HL-60 (cell line): ENCODE measurements around the gene PPP1R17.

Source experiments
- DNase-seq, 2 experiments: peaks; one replicate each; pipeline ENCODE4 v3.0.0-alpha.2; 2010 to 2020; ENCODE audit warnings: low read depth in 1 of 2, low spot score in 1 of 2
- H3K27ac ChIP-seq: fragments of 250-450 bp; sonication (Bioruptor Pico); replicated peaks from 2 replicates; pipeline ENCODE4 v1.5.1; 2020; ENCODE audit warnings: mild to moderate bottlenecking, moderate library complexity
- H3K27me3 ChIP-seq: fragments of 250-450 bp; sonication (Bioruptor Pico); 2 replicates; pipeline ENCODE4 v1.5.1; 2021; ENCODE audit warnings: mild to moderate bottlenecking, moderate library complexity; ENCODE audit not compliant: insufficient read depth, poor library complexity, severe bottlenecking
- H3K4me3 ChIP-seq: replicated peaks from 2 replicates; pipeline ENCODE4 v1.5.1; 2011; ENCODE audit warnings: mild to moderate bottlenecking, control low read depth, low read length; ENCODE audit not compliant: insufficient read depth
- CTCF ChIP-seq: IDR thresholded peaks from one replicate; pipeline ENCODE4 v1.5.1; 2011; ENCODE audit warnings: low read length, control low read depth, inconsistent platforms; ENCODE audit not compliant: insufficient read depth
- GABPA ChIP-seq: IDR thresholded peaks from 2 replicates; pipeline ENCODE4 v1.6.1; 2012; ENCODE audit warnings: low read depth
- POLR2AphosphoS5 ChIP-seq: IDR thresholded peaks from 2 replicates; pipeline ENCODE4 v1.6.1; 2012; ENCODE audit warnings: low read depth
- SPI1 ChIP-seq: IDR thresholded peaks from 2 replicates; pipeline ENCODE4 v1.6.1; 2012; ENCODE audit warnings: low read depth, mild to moderate bottlenecking, borderline replicate concordance
- TF ChIP-seq, protein P1 (sequence below): IDR thresholded peaks from 2 replicates; pipeline ENCODE4 v1.6.1; 2012; ENCODE audit warnings: low read depth; ENCODE audit not compliant: insufficient replicate concordance

PPP1R17 gene

GRCh38 chr7:31716355-31716754 is 29.3 kb downstream of the PPP1R17 start:
- no peak overlapping the region for H3K27ac ChIP-seq
- DNase-seq, result no peak
- H3K4me3 ChIP-seq, result no peak overlapping the region
- no peaks in the 10 kb centered on the region for H3K27me3 ChIP-seq
- TF ChIP-seq SPI1, result no peak
- TF ChIP-seq, protein P1, sequence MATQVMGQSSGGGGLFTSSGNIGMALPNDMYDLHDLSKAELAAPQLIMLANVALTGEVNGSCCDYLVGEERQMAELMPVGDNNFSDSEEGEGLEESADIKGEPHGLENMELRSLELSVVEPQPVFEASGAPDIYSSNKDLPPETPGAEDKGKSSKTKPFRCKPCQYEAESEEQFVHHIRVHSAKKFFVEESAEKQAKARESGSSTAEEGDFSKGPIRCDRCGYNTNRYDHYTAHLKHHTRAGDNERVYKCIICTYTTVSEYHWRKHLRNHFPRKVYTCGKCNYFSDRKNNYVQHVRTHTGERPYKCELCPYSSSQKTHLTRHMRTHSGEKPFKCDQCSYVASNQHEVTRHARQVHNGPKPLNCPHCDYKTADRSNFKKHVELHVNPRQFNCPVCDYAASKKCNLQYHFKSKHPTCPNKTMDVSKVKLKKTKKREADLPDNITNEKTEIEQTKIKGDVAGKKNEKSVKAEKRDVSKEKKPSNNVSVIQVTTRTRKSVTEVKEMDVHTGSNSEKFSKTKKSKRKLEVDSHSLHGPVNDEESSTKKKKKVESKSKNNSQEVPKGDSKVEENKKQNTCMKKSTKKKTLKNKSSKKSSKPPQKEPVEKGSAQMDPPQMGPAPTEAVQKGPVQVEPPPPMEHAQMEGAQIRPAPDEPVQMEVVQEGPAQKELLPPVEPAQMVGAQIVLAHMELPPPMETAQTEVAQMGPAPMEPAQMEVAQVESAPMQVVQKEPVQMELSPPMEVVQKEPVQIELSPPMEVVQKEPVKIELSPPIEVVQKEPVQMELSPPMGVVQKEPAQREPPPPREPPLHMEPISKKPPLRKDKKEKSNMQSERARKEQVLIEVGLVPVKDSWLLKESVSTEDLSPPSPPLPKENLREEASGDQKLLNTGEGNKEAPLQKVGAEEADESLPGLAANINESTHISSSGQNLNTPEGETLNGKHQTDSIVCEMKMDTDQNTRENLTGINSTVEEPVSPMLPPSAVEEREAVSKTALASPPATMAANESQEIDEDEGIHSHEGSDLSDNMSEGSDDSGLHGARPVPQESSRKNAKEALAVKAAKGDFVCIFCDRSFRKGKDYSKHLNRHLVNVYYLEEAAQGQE, result no peak

GRCh38 chr7:31720366-31720765 is 33.4 kb downstream of the PPP1R17 start:
- DNase-seq, result no peak
- Histone ChIP-seq H3K4me3 (no peak overlapping the region), H3K27me3 (no peaks in the 10 kb centered on the region), H3K27ac (no peak overlapping the region)
- TF ChIP-seq CTCF, result no peak
- TF ChIP-seq SPI1, result no peak
- no peak for TF ChIP-seq GABPA
- TF ChIP-seq, protein P1, result no peak
- no peak for TF ChIP-seq POLR2AphosphoS5

DNA sequence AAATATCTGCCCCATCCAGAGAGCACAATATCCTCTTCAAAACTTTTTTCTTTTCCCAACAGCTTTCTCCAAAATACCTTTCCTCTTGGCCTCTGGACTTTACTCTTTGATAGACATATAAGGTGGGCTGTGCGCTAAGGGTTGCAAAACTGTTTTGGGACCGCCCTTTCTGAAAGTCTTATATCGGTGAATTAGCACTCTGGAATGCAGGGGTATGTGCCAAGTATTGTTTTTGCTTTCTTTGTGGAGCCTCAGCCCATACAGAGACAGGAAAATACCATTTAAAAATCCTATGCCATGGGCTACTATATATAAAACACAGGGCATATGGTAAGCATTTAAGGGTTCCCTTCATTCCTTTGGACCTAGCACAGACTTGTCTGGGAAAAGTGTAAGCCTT is 37.7 kb downstream of the PPP1R17 start:
- Histone ChIP-seq H3K4me3 (no peak overlapping the region), H3K27me3 (no peaks in the 10 kb centered on the region), H3K27ac (no peak overlapping the region)
- TF ChIP-seq CTCF (no peak), SPI1 (no peak), POLR2AphosphoS5 (no peak), GABPA (no peak)
- TF ChIP-seq, protein P1, result no peak
- DNase-seq, result no peak
